CD4-positive, alpha-beta T cell treated with Interleukin-15 for 4 hours (primary cell): ENCODE data around the gene U2AF1.
"Not testable (repeated sequence)": the region's sequence is repeated elsewhere in the genome, so short reads cannot be mapped to it uniquely, and the experiment has no call there.

Experiments
- DNase-seq: peaks from one replicate; pipeline ENCODE4 v3.0.0-alpha.2; 2020; ENCODE audit warnings: low spot score

The U2AF1 gene

GRCh38 chr21:43076643-43077042, 30.7 kb downstream of the U2AF1 start:
- DNase-seq = not testable (repeated sequence)

- DNase-seq = not testable (repeated sequence)
These were observed 31.2 kb downstream of the U2AF1 start for GRCh38 chr21:43076023-43076637.

- DNase-seq = not testable (repeated sequence)
These were observed 32.0 kb downstream of the U2AF1 start, which contains the start of gene CBS for GRCh38 chr21:43075170-43076022. CBS (minus strand) TSS chr21:43075835; CDS start chr21:43072193, 3,642 bp downstream.

GRCh38 chr21:43074401-43075169, 32.8 kb downstream of the U2AF1 start:
- DNase-seq = not testable (repeated sequence)

GRCh38 chr21:43072742-43073141, 34.6 kb downstream of the U2AF1 start:
- DNase-seq = not testable (repeated sequence)

- DNase-seq = not testable (repeated sequence)
These were observed 37.7 kb downstream of the U2AF1 start for GRCh38 chr21:43069682-43070081.

GRCh38 chr21:43068065-43068464, 39.3 kb downstream of the U2AF1 start:
- not testable (repeated sequence) for DNase-seq

GRCh38 chr21:43066690-43067089, 40.7 kb downstream of the U2AF1 start:
- not testable (repeated sequence) for DNase-seq

- DNase-seq = not testable (repeated sequence)
These were observed 41.4 kb downstream of the U2AF1 start for GRCh38 chr21:43065991-43066390.

GRCh38 chr21:43064265-43064917, 43.0 kb downstream of the U2AF1 start:
- DNase-seq = not testable (repeated sequence)

GRCh38 chr21:43062955-43063664, 44.3 kb downstream of the U2AF1 start:
- not testable (repeated sequence) for DNase-seq

GRCh38 chr21:43053112-43053511, 54.3 kb downstream of the U2AF1 start:
- not testable (repeated sequence) for DNase-seq

GRCh38 chr21:43045876-43046821, 61.2 kb downstream of the U2AF1 start:
- not testable (repeated sequence) for DNase-seq

- not testable (repeated sequence) for DNase-seq
These were observed 62.0 kb downstream of the U2AF1 start for GRCh38 chr21:43045165-43045875.

GRCh38 chr21:43044547-43044946, 62.8 kb downstream of the U2AF1 start:
- DNase-seq = not testable (repeated sequence)

GRCh38 chr21:43043291-43043690, 64.1 kb downstream of the U2AF1 start:
- DNase-seq = not testable (repeated sequence)
